ENCODE data around the gene FAM229A.

Gene FAM229A

DNA sequence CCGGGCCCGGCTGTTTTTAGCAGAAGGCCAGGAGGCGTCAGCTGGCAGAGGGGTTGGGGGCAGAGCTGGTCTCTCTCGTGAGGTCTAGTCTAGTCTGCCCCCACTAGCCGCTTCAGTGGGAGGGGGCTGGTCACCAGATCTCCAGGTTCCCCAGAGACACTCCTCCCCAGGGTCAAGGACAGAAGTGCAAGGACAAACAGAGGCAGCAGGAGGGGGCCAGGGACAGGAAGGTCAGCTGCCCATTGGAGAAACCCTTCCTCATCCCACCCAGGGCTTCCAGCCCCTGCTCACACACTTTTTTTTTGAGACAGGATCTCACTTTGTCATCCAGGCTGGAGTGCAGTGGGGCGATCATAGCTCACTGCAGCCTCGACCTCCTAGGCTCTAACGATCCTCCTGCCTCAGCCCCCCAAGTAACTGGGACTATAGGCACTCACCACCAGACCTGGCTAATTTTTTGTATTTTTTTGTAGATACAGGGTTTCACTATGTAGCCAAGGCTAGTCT, 10.0 kb downstream of the FAM229A start:
- Histone ChIP-seq H3K4me2 (ENCODE audit: insufficient read depth, low read length, poor library complexity, severe bottlenecking) (peak overlapping the region; percentile 86), H3K23ac (ENCODE audit: low read depth, low read length, poor library complexity) (peak overlapping the region; percentile 96), H2BK5ac (ENCODE audit: low read length) (peak overlapping the region; percentile 77), H2AK5ac (ENCODE audit: low read depth, low read length) (peak overlapping the region; percentile 2), H3K4me1 (ENCODE audit: control insufficient read depth in 2 of 2, insufficient read depth in 1 of 2, low read depth in 1 of 2, low read length in 2 of 2) (peaks cover 4 to 24% of the 10 kb centered on the region in 2 donors), H2AFZ (ENCODE audit: low read length) (peak overlapping the region; percentile 99), H3K79me1 (ENCODE audit: low read depth, low read length) (no peaks in the 10 kb centered on the region), H3K4me3 (ENCODE audit: low read length in 2 of 2) (peak overlapping the region; percentile 86 to 88), H2BK120ac (ENCODE audit: low read depth, low read length) (no peak overlapping the region), H4K8ac (ENCODE audit: low read depth, low read length) (no peak overlapping the region), H3K27ac (replicated peaks; ENCODE audit: low read length) (no peak overlapping the region), H2BK15ac (ENCODE audit: low read length) (peak overlapping the region; percentile 14), H3K9me3 (replicated peaks in 1 of 2; ENCODE audit: control insufficient read depth in 2 of 2, insufficient read depth in 1 of 2, low read depth in 1 of 2, low read length in 2 of 2) (peaks cover 4 to 5% of the 10 kb centered on the region in 2 donors), H3K18ac (ENCODE audit: low read length) (peak overlapping the region; percentile 92), H3K14ac (ENCODE audit: low read length) (no peak overlapping the region), H3K27me3 (ENCODE audit: control insufficient read depth in 3 of 3, insufficient read depth in 3 of 3, low read depth in 1 of 3, low read length in 3 of 3) (no peaks in the 10 kb centered on the region), H4K91ac (ENCODE audit: low read depth, low read length, poor library complexity) (no peak overlapping the region), H2BK12ac (ENCODE audit: low read length) (no peak overlapping the region), H3K36me3 (replicated peaks in 1 of 2; ENCODE audit: control insufficient read depth in 2 of 2, insufficient read depth in 2 of 2, low read length in 2 of 2) (no peaks in the 10 kb centered on the region), H3K4ac (ENCODE audit: low read length) (no peak overlapping the region), H3K9ac (ENCODE audit: low read depth, low read length, poor library complexity) (no peak overlapping the region)
- WGBS, 2 donors (ENCODE audit: extremely low coverage in 2 of 2, insufficient read length in 2 of 2, insufficient replicate concordance in 1 of 2): no CpG with 5 or more reads among the region's 8 CpGs
- no peak for DNase-seq (ENCODE audit: low spot score)

DNA sequence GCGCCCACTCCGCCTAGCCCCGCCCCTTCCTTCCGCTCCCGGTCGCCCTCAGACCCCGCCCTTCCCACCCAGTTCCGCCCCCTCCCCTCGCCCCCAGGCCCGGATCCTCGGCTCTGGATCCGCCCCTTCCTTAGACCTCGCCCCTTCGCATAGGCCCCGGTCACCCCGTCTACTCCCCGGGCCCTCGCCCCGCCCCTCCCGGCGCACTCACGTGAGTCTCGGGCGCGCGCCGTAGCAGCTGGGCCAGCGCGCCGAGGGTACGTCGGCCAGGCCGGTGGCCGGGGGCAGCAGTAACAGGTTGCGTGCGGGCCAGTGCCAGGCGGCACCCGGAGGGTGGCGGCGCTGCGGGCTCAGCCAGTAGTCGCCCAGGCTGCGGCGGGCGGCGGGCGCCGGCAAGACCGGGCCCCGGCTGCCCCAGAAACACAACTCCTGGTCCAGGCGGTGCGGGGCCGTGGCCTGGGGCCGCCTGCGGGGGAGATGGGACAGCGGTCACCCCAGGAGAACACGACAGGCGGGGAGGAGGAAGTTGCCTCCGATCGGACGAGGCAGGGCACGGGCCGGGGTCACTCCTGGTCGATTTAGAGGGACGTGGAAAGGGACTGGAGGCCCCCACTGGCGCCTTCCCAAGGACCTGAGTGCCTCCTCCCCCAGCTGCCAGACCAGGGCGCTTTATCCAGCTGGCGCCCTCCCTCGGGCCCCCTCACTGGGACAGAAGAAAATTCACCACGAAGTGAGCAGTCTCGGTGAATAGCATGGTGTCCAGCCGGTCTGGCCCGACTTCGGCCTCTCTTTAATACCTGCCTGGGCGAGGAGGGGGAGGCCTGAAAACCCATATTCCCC, 10.7 kb downstream of the FAM229A start:
- H3K4ac ChIP-seq (ENCODE audit: low read length): no peak overlapping the region
- H2BK12ac ChIP-seq (ENCODE audit: low read length): no peak overlapping the region
- WGBS, 2 donors (ENCODE audit: extremely low coverage in 2 of 2, insufficient read length in 2 of 2, insufficient replicate concordance in 1 of 2): no CpG with 5 or more reads among the region's 75 CpGs
- peak overlapping the region; percentile 86 to 88 for H3K4me3 ChIP-seq (ENCODE audit: low read length in 2 of 2)
- peak overlapping the region; percentile 44 for H2BK120ac ChIP-seq (ENCODE audit: low read depth, low read length)
- peaks cover 4 to 5% of the 10 kb centered on the region in 2 donors for H3K9me3 ChIP-seq (replicated peaks in 1 of 2; ENCODE audit: control insufficient read depth in 2 of 2, insufficient read depth in 1 of 2, low read depth in 1 of 2, low read length in 2 of 2)
- peak; percentile 95 for DNase-seq (ENCODE audit: low spot score)
- peak overlapping the region; percentile 86 for H3K4me2 ChIP-seq (ENCODE audit: insufficient read depth, low read length, poor library complexity, severe bottlenecking)
- H3K23ac ChIP-seq (ENCODE audit: low read depth, low read length, poor library complexity): peak overlapping the region; percentile 96
- no peaks in the 10 kb centered on the region for H3K79me1 ChIP-seq (ENCODE audit: low read depth, low read length)
- peak overlapping the region; percentile 91 for H3K14ac ChIP-seq (ENCODE audit: low read length)
- H3K4me1 ChIP-seq (ENCODE audit: control insufficient read depth in 2 of 2, insufficient read depth in 1 of 2, low read depth in 1 of 2, low read length in 2 of 2): peaks cover 4 to 24% of the 10 kb centered on the region in 2 donors
- H4K91ac ChIP-seq (ENCODE audit: low read depth, low read length, poor library complexity): no peak overlapping the region
- peak overlapping the region; percentile 14 for H2BK15ac ChIP-seq (ENCODE audit: low read length)
- no peaks in the 10 kb centered on the region for H3K36me3 ChIP-seq (replicated peaks in 1 of 2; ENCODE audit: control insufficient read depth in 2 of 2, insufficient read depth in 2 of 2, low read length in 2 of 2)
- H2BK5ac ChIP-seq (ENCODE audit: low read length): peak overlapping the region; percentile 77
- no peaks in the 10 kb centered on the region for H3K27me3 ChIP-seq (ENCODE audit: control insufficient read depth in 3 of 3, insufficient read depth in 3 of 3, low read depth in 1 of 3, low read length in 3 of 3)
- H2AFZ ChIP-seq (ENCODE audit: low read length): peak overlapping the region; percentile 99
- peak overlapping the region; percentile 92 for H3K18ac ChIP-seq (ENCODE audit: low read length)
- no peak overlapping the region for H4K8ac ChIP-seq (ENCODE audit: low read depth, low read length)
- H3K9ac ChIP-seq (ENCODE audit: low read depth, low read length, poor library complexity): peak overlapping the region; percentile 93
- H3K27ac ChIP-seq (replicated peaks; ENCODE audit: low read length): peak overlapping the region; percentile 80
- peak overlapping the region; percentile 27 for H2AK5ac ChIP-seq (ENCODE audit: low read depth, low read length)

DNA sequence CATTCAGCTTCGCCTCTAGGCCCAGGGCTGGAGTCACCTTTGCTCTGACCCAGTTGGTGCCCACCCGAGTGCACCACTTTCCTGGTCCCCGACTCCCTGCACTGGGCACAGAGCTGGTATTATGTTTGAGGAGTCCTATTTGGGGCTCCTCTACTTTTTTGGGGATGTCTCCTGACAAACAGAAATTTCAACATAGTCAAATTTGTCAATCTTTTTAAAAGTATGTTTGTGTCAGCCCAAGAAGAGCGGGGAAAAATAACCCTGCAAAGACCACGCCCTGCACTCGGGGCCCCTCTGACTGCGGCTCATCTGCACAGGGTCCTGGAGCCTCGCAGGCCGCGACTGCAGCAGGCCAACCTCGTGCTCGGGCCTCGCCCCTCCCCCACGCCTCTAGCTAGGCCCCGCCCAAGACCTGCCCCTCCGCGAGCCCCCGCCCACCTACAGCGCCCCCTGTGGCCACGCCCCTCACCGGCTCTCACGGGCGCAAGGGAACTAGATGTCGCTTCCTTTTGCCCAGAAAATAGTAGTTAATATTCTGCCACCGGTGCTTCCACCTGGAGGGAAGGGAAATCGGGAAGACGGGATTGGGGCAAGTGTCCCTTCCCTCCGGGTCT, 11.4 kb downstream of the FAM229A start:
- no peak overlapping the region for H2AK5ac ChIP-seq (ENCODE audit: low read depth, low read length)
- H2BK12ac ChIP-seq (ENCODE audit: low read length): no peak overlapping the region
- no peak overlapping the region for H3K9ac ChIP-seq (ENCODE audit: low read depth, low read length, poor library complexity)
- peak overlapping the region; percentile 80 for H3K27ac ChIP-seq (replicated peaks; ENCODE audit: low read length)
- H3K9me3 ChIP-seq (replicated peaks in 1 of 2; ENCODE audit: control insufficient read depth in 2 of 2, insufficient read depth in 1 of 2, low read depth in 1 of 2, low read length in 2 of 2): peaks cover 4 to 5% of the 10 kb centered on the region in 2 donors
- peaks cover 4 to 24% of the 10 kb centered on the region in 2 donors for H3K4me1 ChIP-seq (ENCODE audit: control insufficient read depth in 2 of 2, insufficient read depth in 1 of 2, low read depth in 1 of 2, low read length in 2 of 2)
- H2BK5ac ChIP-seq (ENCODE audit: low read length): peak overlapping the region; percentile 77
- peak overlapping the region; percentile 44 for H3K18ac ChIP-seq (ENCODE audit: low read length)
- no peak overlapping the region for H4K91ac ChIP-seq (ENCODE audit: low read depth, low read length, poor library complexity)
- no peak overlapping the region for H2BK120ac ChIP-seq (ENCODE audit: low read depth, low read length)
- no peak overlapping the region for H3K14ac ChIP-seq (ENCODE audit: low read length)
- H4K8ac ChIP-seq (ENCODE audit: low read depth, low read length): no peak overlapping the region
- no peak overlapping the region for H3K4ac ChIP-seq (ENCODE audit: low read length)
- no CpG with 5 or more reads among the region's 28 CpGs for WGBS, 2 donors (ENCODE audit: extremely low coverage in 2 of 2, insufficient read length in 2 of 2, insufficient replicate concordance in 1 of 2)
- no peak overlapping the region for H2BK15ac ChIP-seq (ENCODE audit: low read length)
- no peak overlapping the region for H3K4me2 ChIP-seq (ENCODE audit: insufficient read depth, low read length, poor library complexity, severe bottlenecking)
- H3K23ac ChIP-seq (ENCODE audit: low read depth, low read length, poor library complexity): peak overlapping the region; percentile 25
- H3K4me3 ChIP-seq (ENCODE audit: low read length in 2 of 2): peak overlapping the region; percentile 84 to 88
- H2AFZ ChIP-seq (ENCODE audit: low read length): peak overlapping the region; percentile 99
- no peaks in the 10 kb centered on the region for H3K27me3 ChIP-seq (ENCODE audit: control insufficient read depth in 3 of 3, insufficient read depth in 3 of 3, low read depth in 1 of 3, low read length in 3 of 3)
- H3K36me3 ChIP-seq (replicated peaks in 1 of 2; ENCODE audit: control insufficient read depth in 2 of 2, insufficient read depth in 2 of 2, low read length in 2 of 2): no peaks in the 10 kb centered on the region
- H3K79me1 ChIP-seq (ENCODE audit: low read depth, low read length): no peaks in the 10 kb centered on the region
- DNase-seq (ENCODE audit: low spot score): no peak

DNA sequence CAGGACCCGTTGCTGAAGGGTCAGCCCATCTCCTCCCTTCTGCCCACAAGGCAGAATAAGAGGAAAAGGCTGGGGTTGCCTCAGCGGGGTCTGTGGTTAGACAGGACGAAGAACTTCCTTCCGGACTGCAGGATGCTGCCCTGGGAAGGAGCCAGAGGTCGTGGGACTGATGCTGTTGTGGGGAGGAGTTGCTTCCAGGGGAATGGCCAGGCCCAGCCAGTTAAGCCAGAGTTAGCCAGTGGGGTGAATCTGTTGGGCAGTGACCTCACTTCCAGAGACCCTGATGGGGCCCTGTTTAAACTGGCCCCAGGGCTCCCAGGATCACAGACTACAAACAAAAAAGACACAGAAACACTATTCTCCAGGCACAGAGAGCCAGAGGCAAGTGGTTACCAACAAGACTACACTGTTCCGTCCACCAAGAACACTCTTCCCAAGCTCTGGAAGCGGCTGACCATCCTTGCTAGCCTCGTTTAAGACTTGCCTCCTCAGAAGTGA, 13.0 kb downstream of the FAM229A start:
- Histone ChIP-seq H3K23ac (ENCODE audit: low read depth, low read length, poor library complexity) (no peak overlapping the region), H3K4ac (ENCODE audit: low read length) (no peak overlapping the region), H3K14ac (ENCODE audit: low read length) (no peak overlapping the region), H3K4me2 (ENCODE audit: insufficient read depth, low read length, poor library complexity, severe bottlenecking) (no peak overlapping the region), H2AK5ac (ENCODE audit: low read depth, low read length) (no peak overlapping the region), H2BK12ac (ENCODE audit: low read length) (no peak overlapping the region), H4K8ac (ENCODE audit: low read depth, low read length) (no peak overlapping the region), H2BK120ac (ENCODE audit: low read depth, low read length) (no peak overlapping the region), H3K27me3 (ENCODE audit: control insufficient read depth in 3 of 3, insufficient read depth in 3 of 3, low read depth in 1 of 3, low read length in 3 of 3) (no peaks in the 10 kb centered on the region), H3K4me3 (ENCODE audit: low read length in 2 of 2) (no peak overlapping the region), H3K36me3 (replicated peaks in 1 of 2; ENCODE audit: control insufficient read depth in 2 of 2, insufficient read depth in 2 of 2, low read length in 2 of 2) (no peaks in the 10 kb centered on the region), H3K4me1 (ENCODE audit: control insufficient read depth in 2 of 2, insufficient read depth in 1 of 2, low read depth in 1 of 2, low read length in 2 of 2) (peaks cover 4 to 22% of the 10 kb centered on the region in 2 donors), H3K27ac (replicated peaks; ENCODE audit: low read length) (no peak overlapping the region), H3K9ac (ENCODE audit: low read depth, low read length, poor library complexity) (no peak overlapping the region), H3K18ac (ENCODE audit: low read length) (no peak overlapping the region), H2BK15ac (ENCODE audit: low read length) (no peak overlapping the region), H2BK5ac (ENCODE audit: low read length) (no peak overlapping the region), H4K91ac (ENCODE audit: low read depth, low read length, poor library complexity) (no peak overlapping the region), H3K9me3 (replicated peaks in 1 of 2; ENCODE audit: control insufficient read depth in 2 of 2, insufficient read depth in 1 of 2, low read depth in 1 of 2, low read length in 2 of 2) (peaks cover 4 to 5% of the 10 kb centered on the region in 2 donors), H3K79me1 (ENCODE audit: low read depth, low read length) (no peaks in the 10 kb centered on the region), H2AFZ (ENCODE audit: low read length) (no peak overlapping the region)
- DNase-seq (ENCODE audit: low spot score): no peak
- no CpG with 5 or more reads among the region's 8 CpGs for WGBS, 2 donors (ENCODE audit: extremely low coverage in 2 of 2, insufficient read length in 2 of 2, insufficient replicate concordance in 1 of 2)

All from neuronal stem cell (in vitro differentiated cells).